ENCODE measurements around the gene R3HDML.

- TF ChIP-seq CTCF (IDR thresholded peaks at IDR 0.05) (no peak), POLR2A (IDR thresholded peaks at IDR 0.05) (no peak), EP300 (IDR thresholded peaks at IDR 0.05) (no peak)
Observed at GRCh38 chr20:44334306-44334705, 2.5 kb upstream of the R3HDML start.

Measured in tibial nerve (tissue), 4 donors.